NB4 (cell line): ENCODE measurements around the gene MLYCD.
"Not testable (repeated sequence)": the region's sequence is repeated elsewhere in the genome, so short reads cannot be mapped to it uniquely, and the experiment has no call there.

Experiments used
- DNase-seq: peaks from one replicate; pipeline ENCODE4 v3.0.0; 2010; ENCODE audit warnings: low read depth
- H3K4me3 ChIP-seq: one replicate; pipeline ENCODE4 v1.5.1; 2011; ENCODE audit warnings: mild to moderate bottlenecking, low read depth, low read length, moderate library complexity
- MAX ChIP-seq: IDR thresholded peaks from 2 replicates; pipeline ENCODE4 v1.6.1; 2011; ENCODE audit warnings: low read depth, low read length
- MYC ChIP-seq: IDR thresholded peaks from 2 replicates; pipeline ENCODE4 v1.6.1; 2011; ENCODE audit warnings: low read depth, low read length
- POLR2A ChIP-seq: IDR thresholded peaks from 2 replicates; pipeline ENCODE4 v1.6.1; 2011; ENCODE audit warnings: mild to moderate bottlenecking; ENCODE audit not compliant: insufficient read length; ENCODE audit errors: extremely low read depth
- TF ChIP-seq, protein P1 (sequence below): IDR thresholded peaks from one replicate; pipeline ENCODE4 v1.5.1; 2012; ENCODE audit warnings: low read depth, low read length

Gene MLYCD

DNA sequence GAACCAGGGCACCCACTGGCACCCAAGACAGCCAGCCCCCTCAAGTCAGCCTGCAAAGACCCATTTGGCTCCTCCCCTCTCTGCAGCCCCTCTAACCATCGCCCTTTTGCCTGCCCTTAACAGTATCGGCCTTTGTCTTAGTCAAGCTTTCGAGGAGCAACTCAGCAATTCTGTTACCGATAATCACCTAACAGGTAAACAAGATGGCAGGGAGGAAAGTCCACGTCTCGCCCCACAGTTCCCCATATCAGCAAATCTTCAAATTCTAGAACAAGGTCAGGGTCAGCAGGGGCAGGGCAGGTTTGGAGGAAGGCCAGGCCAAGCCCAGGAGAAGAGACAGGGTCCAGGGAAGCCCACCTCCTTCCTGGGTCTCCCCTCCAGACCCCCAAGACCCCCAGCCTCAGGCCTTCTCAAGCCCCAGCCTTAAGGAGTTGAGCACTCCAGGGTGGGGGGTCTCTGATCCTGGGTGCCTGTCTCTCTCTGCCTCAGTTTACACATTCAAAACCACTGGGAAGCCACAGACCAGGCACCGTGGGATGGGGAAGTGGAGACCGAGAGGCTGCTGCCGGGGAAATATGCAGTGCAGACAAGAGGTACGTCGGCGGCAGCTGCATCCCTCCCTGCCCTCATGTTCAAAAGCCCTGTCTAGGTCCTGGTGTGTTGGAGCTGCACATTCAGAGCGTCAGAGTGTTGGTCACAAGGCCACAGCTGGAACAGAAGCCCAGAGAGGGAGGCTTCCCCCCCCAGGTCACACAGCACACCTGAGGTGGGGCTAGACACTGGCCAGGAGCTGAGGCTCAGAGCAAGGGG is 50.2 kb downstream of the MLYCD start:
- TF ChIP-seq, protein P1, sequence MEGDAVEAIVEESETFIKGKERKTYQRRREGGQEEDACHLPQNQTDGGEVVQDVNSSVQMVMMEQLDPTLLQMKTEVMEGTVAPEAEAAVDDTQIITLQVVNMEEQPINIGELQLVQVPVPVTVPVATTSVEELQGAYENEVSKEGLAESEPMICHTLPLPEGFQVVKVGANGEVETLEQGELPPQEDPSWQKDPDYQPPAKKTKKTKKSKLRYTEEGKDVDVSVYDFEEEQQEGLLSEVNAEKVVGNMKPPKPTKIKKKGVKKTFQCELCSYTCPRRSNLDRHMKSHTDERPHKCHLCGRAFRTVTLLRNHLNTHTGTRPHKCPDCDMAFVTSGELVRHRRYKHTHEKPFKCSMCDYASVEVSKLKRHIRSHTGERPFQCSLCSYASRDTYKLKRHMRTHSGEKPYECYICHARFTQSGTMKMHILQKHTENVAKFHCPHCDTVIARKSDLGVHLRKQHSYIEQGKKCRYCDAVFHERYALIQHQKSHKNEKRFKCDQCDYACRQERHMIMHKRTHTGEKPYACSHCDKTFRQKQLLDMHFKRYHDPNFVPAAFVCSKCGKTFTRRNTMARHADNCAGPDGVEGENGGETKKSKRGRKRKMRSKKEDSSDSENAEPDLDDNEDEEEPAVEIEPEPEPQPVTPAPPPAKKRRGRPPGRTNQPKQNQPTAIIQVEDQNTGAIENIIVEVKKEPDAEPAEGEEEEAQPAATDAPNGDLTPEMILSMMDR: no peak
- TF ChIP-seq POLR2A: no peak
- TF ChIP-seq MAX: no peak
- TF ChIP-seq MYC: no peak
- no peak for DNase-seq
- no peak overlapping the region for H3K4me3 ChIP-seq

- no peak overlapping the region for H3K4me3 ChIP-seq
- TF ChIP-seq, protein P1: no peak
- TF ChIP-seq POLR2A (no peak), MAX (no peak), MYC (no peak)
- DNase-seq: no peak
Observed at GRCh38 chr16:83949724-83950001, 50.7 kb downstream of the MLYCD start.

GRCh38 chr16:83950862-83951399 is 52.0 kb downstream of the MLYCD start:
- DNase-seq, H3K4me3 ChIP-seq: not testable (repeated sequence)

GRCh38 chr16:83951544-83951943 is 52.6 kb downstream of the MLYCD start:
- TF ChIP-seq MAX (no peak), MYC (no peak), POLR2A (no peak)
- TF ChIP-seq, protein P1: no peak
- no peak overlapping the region for H3K4me3 ChIP-seq
- DNase-seq: no peak

- DNase-seq: no peak
- no peak overlapping the region for H3K4me3 ChIP-seq
- TF ChIP-seq MAX: no peak
- TF ChIP-seq, protein P1: no peak
- no peak for TF ChIP-seq MYC
- TF ChIP-seq POLR2A: no peak
Observed at GRCh38 chr16:83952587-83952939, 53.6 kb downstream of the MLYCD start.

GRCh38 chr16:83952940-83953795 is 54.3 kb downstream of the MLYCD start, which contains the start of gene OSGIN1:
Gene OSGIN1, plus strand, starts transcription at chr16:83953240. Its CDS starts 4,432 bp downstream, at chr16:83957672.
- peak; percentile 95 for DNase-seq
- TF ChIP-seq MYC (peak; percentile 91), MAX (peak; percentile 89), POLR2A (peak; percentile 21)
- TF ChIP-seq, protein P1: no peak
- H3K4me3 ChIP-seq: peak within 1 kb of the TSS; percentile 49
